ENCODE data around the gene SPATA4.
"Not testable (repeated sequence)": the region's sequence is repeated elsewhere in the genome, so short reads cannot be mapped to it uniquely, and the experiment has no call there.

SPATA4 gene

GRCh38 chr4:176195184-176195978 is at the start of gene SPATA4:
SPATA4 (minus strand) TSS chr4:176195585; CDS start chr4:176195562, 23 bp downstream.
- DNase-seq = peak; percentile 41

- no peak for DNase-seq
These were observed 47.5 kb upstream of the SPATA4 start for GRCh38 chr4:176242764-176243347.

- DNase-seq = no peak
These were observed 46.3 kb upstream of the SPATA4 start for GRCh38 chr4:176241703-176242102.

- DNase-seq = no peak
These were observed 43.4 kb upstream of the SPATA4 start for GRCh38 chr4:176238826-176239225.

GRCh38 chr4:176238157-176238610 is 42.8 kb upstream of the SPATA4 start:
- DNase-seq = no peak

- DNase-seq = no peak
These were observed 41.6 kb upstream of the SPATA4 start for GRCh38 chr4:176236946-176237345.

GRCh38 chr4:176230836-176231235 is 35.5 kb upstream of the SPATA4 start:
- DNase-seq = no peak

GRCh38 chr4:176229645-176230044 is 34.3 kb upstream of the SPATA4 start:
- DNase-seq = no peak

GRCh38 chr4:176226736-176227135 is 31.4 kb upstream of the SPATA4 start:
- DNase-seq = no peak

- DNase-seq = no peak
These were observed 28.2 kb upstream of the SPATA4 start for GRCh38 chr4:176223561-176223960.

GRCh38 chr4:176222149-176222548 is 26.8 kb upstream of the SPATA4 start:
- no peak for DNase-seq

GRCh38 chr4:176217510-176217909 is 22.1 kb upstream of the SPATA4 start:
- DNase-seq = no peak

GRCh38 chr4:176212351-176212750 is 17.0 kb upstream of the SPATA4 start:
- DNase-seq = not testable (repeated sequence)

- no peak for DNase-seq
These were observed 15.4 kb upstream of the SPATA4 start for GRCh38 chr4:176210579-176211296.

GRCh38 chr4:176210101-176210500 is 14.7 kb upstream of the SPATA4 start:
- DNase-seq = no peak

GRCh38 chr4:176209535-176209934 is 14.2 kb upstream of the SPATA4 start:
- DNase-seq = no peak

GRCh38 chr4:176207839-176208238 is 12.5 kb upstream of the SPATA4 start:
- DNase-seq = no peak

GRCh38 chr4:176205299-176205698 is 9.9 kb upstream of the SPATA4 start:
- no peak for DNase-seq

- DNase-seq = no peak
These were observed 3.0 kb upstream of the SPATA4 start for GRCh38 chr4:176198316-176198903.

- no peak for DNase-seq
These were observed 1.4 kb downstream of the SPATA4 start for GRCh38 chr4:176193938-176194337.

- DNase-seq = no peak
These were observed 2.3 kb downstream of the SPATA4 start for GRCh38 chr4:176193126-176193525.

- DNase-seq = no peak
These were observed 3.4 kb downstream of the SPATA4 start for GRCh38 chr4:176191974-176192373.

All from GF-D8 (cell line).